GM19438 (cell line): ENCODE results near the gene TMA7.

Experiments
- ATAC-seq: cut with Tn5 transposase; IDR thresholded peaks from one replicate; pipeline ENCODE4 v1.9.1; 2021; ENCODE audit warnings: low read depth; ENCODE audit not compliant: unreplicated experiment

The TMA7 gene

DNA sequence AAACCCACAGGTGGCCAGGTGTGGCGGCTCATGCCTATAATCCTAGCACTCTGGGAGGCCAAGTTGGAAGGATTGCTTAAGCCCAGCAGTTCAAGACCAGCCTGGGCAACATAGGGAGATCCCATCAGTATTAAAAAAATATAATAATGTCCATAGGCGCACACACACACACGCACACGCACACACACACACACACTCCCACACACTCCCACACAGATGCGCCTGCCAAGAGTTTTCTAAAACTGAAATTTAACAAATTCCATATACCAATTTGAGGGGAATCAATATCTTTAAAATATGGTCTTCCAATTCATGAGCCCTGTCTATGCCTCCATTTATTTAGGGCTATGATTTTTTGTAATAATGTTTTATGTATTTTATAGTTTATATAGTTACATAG lies 46.9 kb downstream of the TMA7 start:
- no peak for ATAC-seq

DNA sequence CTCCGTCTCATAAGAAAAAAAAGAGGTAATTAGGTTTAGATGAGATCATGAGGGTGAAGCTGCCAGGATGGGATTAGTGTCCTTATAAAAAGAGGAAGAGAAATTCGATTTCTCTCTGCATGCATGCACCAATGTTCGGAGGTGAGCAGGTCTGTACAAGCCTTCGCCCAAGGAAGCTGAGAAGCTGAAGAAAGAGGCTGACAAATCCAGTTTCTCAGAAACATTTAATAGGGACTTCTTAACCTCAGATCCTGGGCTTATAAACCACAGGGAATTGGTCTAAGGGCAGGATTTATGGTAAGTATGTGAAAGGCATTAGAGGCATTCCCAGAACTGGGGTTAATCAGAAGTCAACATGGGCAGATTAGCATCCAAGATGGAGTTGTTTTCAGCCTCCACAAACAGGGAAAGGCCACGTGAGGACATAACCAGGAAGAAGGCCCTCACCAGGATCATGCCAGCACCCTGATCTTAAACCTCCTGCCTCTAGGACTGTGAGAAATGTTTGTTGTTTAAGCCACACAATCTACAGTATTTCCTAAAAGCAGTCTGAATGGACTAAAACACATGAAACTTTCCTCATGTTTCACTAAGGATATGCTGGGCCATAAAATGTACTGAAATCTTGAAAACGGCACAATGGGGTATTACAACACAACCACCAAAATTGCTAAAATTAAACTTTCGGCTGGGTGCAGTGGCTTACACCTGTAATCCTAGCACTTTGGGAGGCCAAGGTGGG lies 52.6 kb downstream of the TMA7 start:
- ATAC-seq, result no peak

DNA sequence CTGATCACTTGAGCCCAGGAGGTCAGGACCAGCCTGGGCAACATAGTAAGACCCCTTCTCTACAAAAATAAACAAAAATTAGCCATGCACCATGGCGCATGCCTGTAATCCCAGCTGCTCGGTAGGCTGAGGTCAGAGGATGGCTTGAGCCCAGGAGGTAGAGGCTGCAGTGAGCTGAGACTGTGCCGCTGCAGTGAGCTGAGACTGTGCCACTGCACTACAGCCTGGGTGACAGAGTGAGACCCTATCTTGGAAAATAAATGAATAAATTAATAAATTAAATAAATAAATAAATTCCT lies 53.1 kb downstream of the TMA7 start:
- ATAC-seq, result no peak
